ENCODE measurements around the gene ULBP3.

- TF ChIP-seq CTCF (IDR thresholded peaks at IDR 0.05; ENCODE audit: low read length) (no peak), EZH2 (IDR thresholded peaks at IDR 0.05; ENCODE audit: borderline replicate concordance, low read length) (no peak)
These were observed 39.6 kb downstream of the ULBP3 start for GRCh38 chr6:150029276-150029675.
